Measurements from ENCODE around the gene SEC31B. TPM values are rescaled to one million over a fixed set of nuclear protein-coding genes. Genes with fewer than 3 reads are reported as not detected.

Gene SEC31B
- total RNA-seq, 1 experiment from 2014 or later, result 6.3 TPM

- Histone ChIP-seq H3K14ac (ENCODE audit: insufficient read depth, low read length) (no peak within 1 kb of the TSS; the same call in 1 of the 2 replicates), H3K23ac (ENCODE audit: insufficient read length, low read depth, low read length) (no peak within 1 kb of the TSS), H3K9me3 (ENCODE audit: control insufficient read depth, low read depth, low read length) (no peaks in the 10 kb centered on the region), H4K20me1 (ENCODE audit: control insufficient read depth, insufficient read depth, insufficient read length) (no peaks in the 10 kb centered on the region), H3K79me1 (ENCODE audit: insufficient read depth, low read depth, low read length, poor library complexity, severe bottlenecking) (peaks cover 3% of the 10 kb centered on the region), H2BK120ac (ENCODE audit: low read depth, low read length, poor library complexity, severe bottlenecking) (no peak within 1 kb of the TSS), H4K8ac (replicated peaks; ENCODE audit: insufficient read length, low read depth, low read length) (no peak within 1 kb of the TSS), H3K4ac (ENCODE audit: low read depth, low read length) (no peak within 1 kb of the TSS), H3K4me2 (ENCODE audit: insufficient read depth, insufficient read length, low read length) (peak within 1 kb of the TSS; percentile 99), H3T11ph (ENCODE audit: low read length) (no peak within 1 kb of the TSS), H3K56ac (ENCODE audit: insufficient read length, low read depth, low read length) (no peak within 1 kb of the TSS), H3K27me3 (ENCODE audit: insufficient read depth, low read length) (no peaks in the 10 kb centered on the region), H2BK12ac (ENCODE audit: insufficient read length, low read depth, low read length) (no peak within 1 kb of the TSS), H3K18ac (ENCODE audit: insufficient read length, low read depth, low read length) (no peak within 1 kb of the TSS), H4K5ac (ENCODE audit: insufficient read length, low read depth, low read length) (no peak within 1 kb of the TSS), H3K79me2 (ENCODE audit: insufficient read depth, low read length) (no peaks in the 10 kb centered on the region), H3K27ac (ENCODE audit: insufficient read length, low read depth, low read length) (no peak within 1 kb of the TSS), H2BK5ac (ENCODE audit: insufficient read length, low read length) (no peak within 1 kb of the TSS), H2AK5ac (ENCODE audit: insufficient read length, low read length) (no peak within 1 kb of the TSS), H2AFZ (ENCODE audit: low read length) (peak within 1 kb of the TSS; percentile 90), H3K23me2 (ENCODE audit: insufficient read length, low read depth, low read length, poor library complexity, severe bottlenecking) (peaks cover 7% of the 10 kb centered on the region), H4K91ac (ENCODE audit: insufficient read length, low read depth, low read length) (no peak within 1 kb of the TSS), H3K4me1 (ENCODE audit: insufficient read depth, low read length) (no peaks in the 10 kb centered on the region; the same call in 1 of the 2 replicates), H2BK20ac (ENCODE audit: low read depth, low read length, poor library complexity, severe bottlenecking) (no peak within 1 kb of the TSS), H3K9ac (ENCODE audit: extremely low read depth, insufficient read length, low read length) (peak within 1 kb of the TSS; percentile 90), H2BK15ac (ENCODE audit: low read depth, low read length) (no peak within 1 kb of the TSS)
- Mint-ChIP-seq H3K27ac (peak within 1 kb of the TSS; percentile 19 to 99 (median 97)), H3K4me3 (peak within 1 kb of the TSS; percentile 100), H3K4me1 (peaks cover 15 to 17% of the 10 kb centered on the region in 2 experiments), H3K9me3 (no peaks in the 10 kb centered on the region), H3K27me3 (ENCODE audit: low read depth) (no peaks in the 10 kb centered on the region), H3K36me3 (ENCODE audit: insufficient read depth in 1 of 3, low read depth in 3 of 3) (peaks cover 12 to 24% (median 24%) of the 10 kb centered on the region in 3 experiments; a peak in 6 of 7 replicates)
- TF ChIP-seq, protein P1, sequence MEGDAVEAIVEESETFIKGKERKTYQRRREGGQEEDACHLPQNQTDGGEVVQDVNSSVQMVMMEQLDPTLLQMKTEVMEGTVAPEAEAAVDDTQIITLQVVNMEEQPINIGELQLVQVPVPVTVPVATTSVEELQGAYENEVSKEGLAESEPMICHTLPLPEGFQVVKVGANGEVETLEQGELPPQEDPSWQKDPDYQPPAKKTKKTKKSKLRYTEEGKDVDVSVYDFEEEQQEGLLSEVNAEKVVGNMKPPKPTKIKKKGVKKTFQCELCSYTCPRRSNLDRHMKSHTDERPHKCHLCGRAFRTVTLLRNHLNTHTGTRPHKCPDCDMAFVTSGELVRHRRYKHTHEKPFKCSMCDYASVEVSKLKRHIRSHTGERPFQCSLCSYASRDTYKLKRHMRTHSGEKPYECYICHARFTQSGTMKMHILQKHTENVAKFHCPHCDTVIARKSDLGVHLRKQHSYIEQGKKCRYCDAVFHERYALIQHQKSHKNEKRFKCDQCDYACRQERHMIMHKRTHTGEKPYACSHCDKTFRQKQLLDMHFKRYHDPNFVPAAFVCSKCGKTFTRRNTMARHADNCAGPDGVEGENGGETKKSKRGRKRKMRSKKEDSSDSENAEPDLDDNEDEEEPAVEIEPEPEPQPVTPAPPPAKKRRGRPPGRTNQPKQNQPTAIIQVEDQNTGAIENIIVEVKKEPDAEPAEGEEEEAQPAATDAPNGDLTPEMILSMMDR (conservative IDR thresholded peaks at IDR 0.05), result no peak
- WGBS (ENCODE audit: extremely low coverage, insufficient read length, low lambda C conversion rate), result no CpG with 5 or more reads among the region's 43 CpGs
- DNase-seq, result peak; percentile 92
Observed at GRCh38 chr10:100529475-100530298, 10.0 kb upstream of the SEC31B start, which contains the start of gene NDUFB8. TSS of gene NDUFB8 (minus strand) at chr10:100529871. CDS start at chr10:100529851, 20 bp downstream.
